ENCODE data around the gene BCL7C. TPM values are rescaled to one million over a fixed set of nuclear protein-coding genes. Genes with fewer than 3 reads are reported as not detected.

BCL7C gene
- total RNA-seq, 1 donor from 2014 or later = 43.9 TPM

DNA sequence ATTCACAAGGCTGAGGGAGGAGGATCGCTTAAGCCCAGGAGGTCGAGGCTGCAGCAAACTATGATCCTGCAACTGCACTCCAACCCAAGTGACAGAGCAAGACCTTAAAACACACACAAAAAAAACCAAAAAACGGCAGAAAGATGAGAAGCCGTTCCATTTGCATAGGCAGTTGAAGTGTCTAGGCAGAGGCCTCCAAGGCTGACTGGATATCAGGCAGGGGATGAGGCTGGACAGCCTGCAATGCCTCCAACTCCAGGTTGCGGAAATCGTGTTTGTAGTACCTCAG is 27.5 kb upstream of the BCL7C start:
- no peak for DNase-seq (ENCODE audit: low spot score in 2 of 2, unreplicated experiment in 2 of 2)
- H3K4me1 Mint-ChIP-seq = peaks cover 13% of the 10 kb centered on the region
- H3K4me3 Mint-ChIP-seq = peak overlapping the region; percentile 100
- H3K36me3 Mint-ChIP-seq = no peaks in the 10 kb centered on the region
- no peaks in the 10 kb centered on the region for H3K27me3 Mint-ChIP-seq (ENCODE audit: low read depth)
- no peak for TF ChIP-seq CTCF (IDR thresholded peaks at IDR 0.05; ENCODE audit: unreplicated experiment)
- H3K27ac Mint-ChIP-seq = peak overlapping the region; percentile 100
- H3K9me3 Mint-ChIP-seq = no peaks in the 10 kb centered on the region

- Mint-ChIP-seq H3K36me3 (no peaks in the 10 kb centered on the region), H3K27ac (peak overlapping the region; percentile 26), H3K4me3 (peak overlapping the region; percentile 40), H3K9me3 (no peaks in the 10 kb centered on the region), H3K27me3 (ENCODE audit: low read depth) (no peaks in the 10 kb centered on the region), H3K4me1 (peaks cover 8% of the 10 kb centered on the region)
- no peak for TF ChIP-seq CTCF (IDR thresholded peaks at IDR 0.05; ENCODE audit: unreplicated experiment)
- DNase-seq (ENCODE audit: low spot score in 2 of 2, unreplicated experiment in 2 of 2) = no peak
These were observed 27.0 kb upstream of the BCL7C start for GRCh38 chr16:30920891-30921290.

DNA sequence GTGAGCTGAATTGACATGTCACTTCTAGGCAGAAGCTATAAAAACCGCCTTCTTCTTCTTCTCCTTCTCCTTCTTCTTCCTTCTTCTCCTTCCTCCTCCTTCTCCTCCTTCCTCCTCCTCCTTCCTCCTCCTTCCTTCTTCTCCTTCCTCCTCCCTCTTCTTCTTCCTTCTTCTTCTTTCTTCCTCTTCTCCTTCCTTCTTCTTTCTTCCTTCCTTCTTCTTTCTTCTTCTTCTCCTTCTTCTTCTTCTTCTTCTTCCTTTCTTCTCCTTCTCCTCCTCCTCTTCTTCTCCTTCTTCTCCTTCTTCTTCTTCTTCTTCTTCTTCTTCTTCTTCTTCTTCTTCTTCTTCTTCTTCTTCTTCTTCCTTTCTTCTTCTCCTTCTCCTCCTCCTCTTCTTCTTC is 24.7 kb upstream of the BCL7C start:
- H3K27me3 Mint-ChIP-seq (ENCODE audit: low read depth) = no peaks in the 10 kb centered on the region
- H3K27ac Mint-ChIP-seq = no peak overlapping the region
- H3K4me3 Mint-ChIP-seq = no peak overlapping the region
- DNase-seq (ENCODE audit: low spot score in 2 of 2, unreplicated experiment in 2 of 2) = no peak
- TF ChIP-seq CTCF (IDR thresholded peaks at IDR 0.05; ENCODE audit: unreplicated experiment) = no peak
- no peaks in the 10 kb centered on the region for H3K9me3 Mint-ChIP-seq
- H3K36me3 Mint-ChIP-seq = no peaks in the 10 kb centered on the region
- H3K4me1 Mint-ChIP-seq = no peaks in the 10 kb centered on the region

- no peaks in the 10 kb centered on the region for H3K4me1 Mint-ChIP-seq
- DNase-seq (ENCODE audit: low spot score in 2 of 2, unreplicated experiment in 2 of 2) = no peak
- H3K9me3 Mint-ChIP-seq = no peaks in the 10 kb centered on the region
- no peak overlapping the region for H3K27ac Mint-ChIP-seq
- no peak for TF ChIP-seq CTCF (IDR thresholded peaks at IDR 0.05; ENCODE audit: unreplicated experiment)
- H3K36me3 Mint-ChIP-seq = no peaks in the 10 kb centered on the region
- no peaks in the 10 kb centered on the region for H3K27me3 Mint-ChIP-seq (ENCODE audit: low read depth)
- no peak overlapping the region for H3K4me3 Mint-ChIP-seq
These were observed 21.0 kb upstream of the BCL7C start for GRCh38 chr16:30914830-30915229.

- DNase-seq (ENCODE audit: low spot score in 2 of 2, unreplicated experiment in 2 of 2) = no peak
- Mint-ChIP-seq H3K36me3 (no peaks in the 10 kb centered on the region), H3K27ac (no peak overlapping the region), H3K9me3 (no peaks in the 10 kb centered on the region), H3K4me3 (no peak overlapping the region), H3K27me3 (ENCODE audit: low read depth) (no peaks in the 10 kb centered on the region), H3K4me1 (no peaks in the 10 kb centered on the region)
- TF ChIP-seq CTCF (IDR thresholded peaks at IDR 0.05; ENCODE audit: unreplicated experiment) = no peak
These were observed 19.0 kb upstream of the BCL7C start for GRCh38 chr16:30912794-30913412.
